Spleen (tissue), 7 donors: ENCODE measurements around the gene FH.

ENCODE experiments used
- CTCF ChIP-seq, 11 experiments: fragments of 200-600 bp in 7 of 11; fragments of 450-650 bp in 4 of 11; sonication (generic) in 4 of 11; IDR thresholded peaks in 8 of 11; conservative IDR thresholded peaks in 3 of 11; 1 replicate in 7 of 11; 2 replicates in 4 of 11; pipeline versions ENCODE4 v1.4.0 to v1.8.0; 2016 to 2021; ENCODE audit warnings: antibody characterized with exemption in 11 of 11, inconsistent platforms in 4 of 11, mild to moderate bottlenecking in 1 of 11
- POLR2A ChIP-seq, 3 donors: fragments of 450-650 bp; IDR thresholded peaks; one replicate each; pipeline ENCODE4 v1.5.1; 2017; ENCODE audit warnings: antibody characterized with exemption in 3 of 3, mild to moderate bottlenecking in 1 of 3
- POLR2AphosphoS5 ChIP-seq, 3 donors: sonication (generic); formaldehyde crosslinking; IDR thresholded peaks; one replicate each; pipeline ENCODE4 v1.5.1; 2017; ENCODE audit warnings: antibody characterized with exemption in 3 of 3
- donor health status: DM: no; HTN: no; CAD: no; lungs with moderate emphysema.
- donor health status: DM: no; HTN: no; CAD: no.
- donor health status: DM: no; HTN: no; CAD: no.

- no peak for TF ChIP-seq POLR2A (IDR thresholded peaks at IDR 0.05)
- TF ChIP-seq CTCF (IDR thresholded peaks at IDR 0.05 in 8 of 11, conservative IDR thresholded peaks at IDR 0.05 in 3 of 11), result no peak
- TF ChIP-seq POLR2AphosphoS5 (IDR thresholded peaks at IDR 0.05), result no peak
Observed at GRCh38 chr1:241527146-241527545, 7.6 kb upstream of the FH start.
